SK-N-SH treated with all-trans-retinoic acid at 6 μM for 48 hours (cell line): Measurements from ENCODE around the gene SUSD4.

Source experiments
- ATAC-seq: fragments of 200-7000 bp; cut with Tn5 transposase; 3 replicates; pipeline ENCODE4 v1.9.1; 2020; ENCODE audit warnings: mild to moderate bottlenecking, moderate library complexity
- ARNTL ChIP-seq: fragments of 450-650 bp; formaldehyde crosslinking; IDR thresholded peaks from 2 replicates; pipeline ENCODE4 v1.5.0; 2020; ENCODE audit warnings: low read depth, mild to moderate bottlenecking, moderate library complexity, borderline replicate concordance
- CREB5 ChIP-seq: fragments of 250-450 bp; sonication (Bioruptor Pico); IDR thresholded peaks from 2 replicates; pipeline ENCODE4 v1.5.1; 2020; ENCODE audit warnings: low read depth, mild to moderate bottlenecking, moderate library complexity
- CSRNP3 ChIP-seq: fragments of 250-450 bp; sonication (Bioruptor Pico); IDR thresholded peaks from 2 replicates; pipeline ENCODE4 v1.5.1; 2021; ENCODE audit warnings: mild to moderate bottlenecking, moderate library complexity
- ESRRG ChIP-seq: fragments of 250-450 bp; sonication (Bioruptor Pico); IDR thresholded peaks from 2 replicates; pipeline ENCODE4 v1.6.1; 2021; ENCODE audit warnings: mild to moderate bottlenecking
- GLIS3 ChIP-seq: fragments of 250-450 bp; sonication (Bioruptor Pico); IDR thresholded peaks from 2 replicates; pipeline ENCODE4 v1.5.0; 2020; ENCODE audit warnings: mild to moderate bottlenecking, moderate library complexity
- ISL1 ChIP-seq: fragments of 250-450 bp; sonication (Bioruptor Pico); IDR thresholded peaks from 2 replicates; pipeline ENCODE4 v2.1.2; 2022; ENCODE audit warnings: mild to moderate bottlenecking, moderate library complexity
- OSR1 ChIP-seq: fragments of 250-450 bp; sonication (Bioruptor Pico); IDR thresholded peaks from 2 replicates; pipeline ENCODE4 v1.8.0; 2022; ENCODE audit warnings: moderate library complexity, mild to moderate bottlenecking, inconsistent platforms
- PATZ1 ChIP-seq: fragments of 250-450 bp; sonication (Bioruptor Pico); IDR thresholded peaks from 2 replicates; pipeline ENCODE4 v1.8.0; 2020; ENCODE audit warnings: mild to moderate bottlenecking, moderate library complexity, borderline replicate concordance
- POU6F1 ChIP-seq: fragments of 250-450 bp; sonication (Bioruptor Pico); IDR thresholded peaks from 2 replicates; pipeline ENCODE4 v1.8.0; 2021; ENCODE audit warnings: low read depth, mild to moderate bottlenecking, moderate library complexity, borderline replicate concordance
- PPARA ChIP-seq: fragments of 250-450 bp; sonication (Bioruptor Pico); IDR thresholded peaks from 2 replicates; pipeline ENCODE4 v1.5.0; 2020; ENCODE audit warnings: mild to moderate bottlenecking, borderline replicate concordance
- RARB ChIP-seq: fragments of 250-450 bp; sonication (Bioruptor Pico); IDR thresholded peaks from 2 replicates; pipeline ENCODE4 v1.8.0; 2021; ENCODE audit warnings: mild to moderate bottlenecking, moderate library complexity
- SNAI2 ChIP-seq: fragments of 250-450 bp; sonication (Bioruptor Pico); IDR thresholded peaks from 2 replicates; pipeline ENCODE4 v1.5.0; 2020; ENCODE audit warnings: mild to moderate bottlenecking, moderate library complexity
- TCF4 ChIP-seq: fragments of 250-450 bp; sonication (Bioruptor Pico); IDR thresholded peaks from 2 replicates; pipeline ENCODE4 v1.8.0; 2021; ENCODE audit warnings: mild to moderate bottlenecking, moderate library complexity, borderline replicate concordance
- TSHZ2 ChIP-seq: fragments of 250-450 bp; sonication (Bioruptor Pico); IDR thresholded peaks from 2 replicates; pipeline ENCODE4 v1.5.0; 2020; ENCODE audit warnings: mild to moderate bottlenecking, moderate library complexity
- ZC3H10 ChIP-seq: fragments of 250-450 bp; sonication (Bioruptor Pico); IDR thresholded peaks from 2 replicates; pipeline ENCODE4 v1.5.1; 2021; ENCODE audit warnings: mild to moderate bottlenecking, moderate library complexity
- ZFP3 ChIP-seq: fragments of 250-450 bp; sonication (Bioruptor Pico); IDR thresholded peaks from 2 replicates; pipeline ENCODE4 v1.5.0; 2020; ENCODE audit warnings: mild to moderate bottlenecking, moderate library complexity
- ZFP30 ChIP-seq: fragments of 450-650 bp; formaldehyde crosslinking; IDR thresholded peaks from 2 replicates; pipeline ENCODE4 v1.5.0; 2022; ENCODE audit warnings: mild to moderate bottlenecking, moderate library complexity
- ZNF565 ChIP-seq: fragments of 450-650 bp; formaldehyde crosslinking; conservative IDR thresholded peaks from 2 replicates; pipeline ENCODE4 v1.5.0; 2020; ENCODE audit warnings: low read depth, mild to moderate bottlenecking, moderate library complexity
- ZNF70 ChIP-seq: fragments of 450-650 bp; formaldehyde crosslinking; IDR thresholded peaks from 2 replicates; pipeline ENCODE4 v1.5.0; 2020; ENCODE audit warnings: mild to moderate bottlenecking, moderate library complexity
- ZNF8 ChIP-seq: fragments of 450-650 bp; formaldehyde crosslinking; IDR thresholded peaks from 2 replicates; pipeline ENCODE4 v1.5.0; 2020; ENCODE audit warnings: mild to moderate bottlenecking, moderate library complexity

The SUSD4 gene

GRCh38 chr1:223350361-223350908, 13.5 kb downstream of the SUSD4 start (continued):
- TF ChIP-seq CSRNP3 (CRISPR knock-in tag) = no peak
- no peak for TF ChIP-seq PPARA (CRISPR knock-in tag)
- TF ChIP-seq OSR1 (CRISPR knock-in tag) = no peak
- TF ChIP-seq GLIS3 (CRISPR knock-in tag) = no peak
- TF ChIP-seq, all 23 proteins: peak for 0

GRCh38 chr1:223349241-223349640, 14.7 kb downstream of the SUSD4 start:
- ATAC-seq = no peak
- 0 out of 2 replicates have a peak, but pooled peaks have one; percentile 23 for TF ChIP-seq TSHZ2 (CRISPR knock-in tag)
- TF ChIP-seq TCF4 = peak; percentile 93
- TF ChIP-seq CSRNP3 (CRISPR knock-in tag) = peak; percentile 45; the same call in 1 of the 2 replicates
- TF ChIP-seq ZNF8 = 0 out of 2 replicates have a peak, but pooled peaks have one; percentile 10
- TF ChIP-seq RARB (CRISPR knock-in tag) = no peak
- no peak for TF ChIP-seq ZC3H10 (CRISPR knock-in tag)
- TF ChIP-seq, all 23 proteins: peak for 4

- ATAC-seq = no peak
- no peak for TF ChIP-seq ZFP30 (CRISPR knock-in tag)
- TF ChIP-seq PATZ1 (CRISPR knock-in tag) = no peak
- TF ChIP-seq POU6F1 (CRISPR knock-in tag) = no peak
- TF ChIP-seq PPARA (CRISPR knock-in tag) = no peak
- TF ChIP-seq TCF4 = no peak
- TF ChIP-seq SNAI2 = no peak
- no peak for TF ChIP-seq OSR1 (CRISPR knock-in tag)
- no peak for TF ChIP-seq ZFP3 (CRISPR knock-in tag)
- TF ChIP-seq ZC3H10 (CRISPR knock-in tag) = no peak
- no peak for TF ChIP-seq ARNTL (CRISPR knock-in tag)
- no peak for TF ChIP-seq RARB (CRISPR knock-in tag)
- no peak for TF ChIP-seq CREB5 (CRISPR knock-in tag)
- no peak for TF ChIP-seq GLIS3 (CRISPR knock-in tag)
- no peak for TF ChIP-seq ZNF565 (CRISPR knock-in tag)
- no peak for TF ChIP-seq ESRRG (CRISPR knock-in tag)
- TF ChIP-seq ISL1 (CRISPR knock-in tag) = no peak
- no peak for TF ChIP-seq ZNF70 (CRISPR knock-in tag)
- TF ChIP-seq, all 23 proteins: peak for 0
Observed at GRCh38 chr1:223348439-223348838, 15.5 kb downstream of the SUSD4 start.
